Stomach (tissue), 4 donors: ENCODE results near the gene ITGAD.

ENCODE experiments used
- CTCF ChIP-seq, 7 experiments: fragments of 450-650 bp in 4 of 7; fragments of 200-600 bp in 3 of 7; sonication (generic) in 3 of 7; IDR thresholded peaks; one replicate each; pipeline ENCODE4 v1.5.1; 2016 to 2019; ENCODE audit warnings: antibody characterized with exemption in 7 of 7, control low read depth in 2 of 7, mild to moderate bottlenecking in 1 of 7
- EP300 ChIP-seq: sonication (generic); formaldehyde crosslinking; IDR thresholded peaks from one replicate; pipeline ENCODE4 v1.6.1; 2017; ENCODE audit warnings: antibody characterized with exemption
- POLR2A ChIP-seq, 4 donors: fragments of 450-650 bp; IDR thresholded peaks; one replicate each; pipeline ENCODE4 v1.6.1; 2016; ENCODE audit warnings: antibody characterized with exemption in 4 of 4, control low read depth in 2 of 4, mild to moderate bottlenecking in 1 of 4, moderate library complexity in 1 of 4
- POLR2AphosphoS5 ChIP-seq, 3 donors: sonication (generic); formaldehyde crosslinking; IDR thresholded peaks; one replicate each; pipeline ENCODE4 v1.6.1; 2016; ENCODE audit warnings: antibody characterized with exemption in 3 of 3

GRCh38 chr16:31413943-31414342 is 20.8 kb downstream of the ITGAD start:
- TF ChIP-seq CTCF (IDR thresholded peaks at IDR 0.05) (no peak), EP300 (no peak), POLR2A (IDR thresholded peaks at IDR 0.05) (no peak), POLR2AphosphoS5 (IDR thresholded peaks at IDR 0.05) (no peak)
